K562 (cell line): ENCODE results near the gene PTP4A1. TPM values are rescaled to one million over a fixed set of nuclear protein-coding genes. Genes with fewer than 3 reads are reported as not detected.

ENCODE experiments used
- ARHGAP35 ChIP-seq: fragments of 450-650 bp; IDR thresholded peaks from 2 replicates; pipeline ENCODE4 v1.6.1; 2018; ENCODE audit not compliant: partially characterized antibody
- CLOCK ChIP-seq: fragments of 250-450 bp; sonication (Bioruptor Pico); IDR thresholded peaks from 2 replicates; pipeline ENCODE4 v1.4.0; 2020; ENCODE audit warnings: mild to moderate bottlenecking, moderate library complexity, borderline replicate concordance
- DMBX1 ChIP-seq: fragments of 250-450 bp; sonication (Bioruptor Pico); IDR thresholded peaks from 2 replicates; pipeline ENCODE4 v1.8.0; 2022; ENCODE audit warnings: inconsistent platforms, mild to moderate bottlenecking, moderate library complexity, borderline replicate concordance
- ELF1 ChIP-seq: fragments of 200-800 bp; sonication (Bioruptor generic); IDR thresholded peaks from 2 replicates; pipeline ENCODE4 v1.6.1; 2016; ENCODE audit warnings: missing genetic modification characterization, missing compliant biosample characterization
- ETV5 ChIP-seq: sonication (generic); formaldehyde crosslinking; IDR thresholded peaks from 2 replicates; pipeline ENCODE4 v1.4.0; 2020; ENCODE audit warnings: low read depth, mild to moderate bottlenecking, missing genetic modification reagents
- FOXA3 ChIP-seq, 2 experiments: fragments of 450-650 bp in 1 of 2; sonication (generic) in 1 of 2; formaldehyde crosslinking; IDR thresholded peaks in 1 of 2; conservative IDR thresholded peaks in 1 of 2; 2 replicates each; pipeline versions ENCODE4 v1.4.0 to v1.8.0; 2020 to 2022; ENCODE audit warnings: mild to moderate bottlenecking in 2 of 2, missing genetic modification reagents in 1 of 2
- GABPB2 ChIP-seq: fragments of 250-450 bp; sonication (Bioruptor Pico); conservative IDR thresholded peaks from 2 replicates; pipeline ENCODE4 v1.5.1; 2021; ENCODE audit warnings: mild to moderate bottlenecking
- MTA3 ChIP-seq: fragments of 450-650 bp; formaldehyde crosslinking; IDR thresholded peaks from 2 replicates; pipeline ENCODE4 v1.6.1; 2017; ENCODE audit warnings: mild to moderate bottlenecking, borderline replicate concordance
- MTF1 ChIP-seq: fragments of 250-450 bp; sonication (Bioruptor Pico); IDR thresholded peaks from 2 replicates; pipeline ENCODE4 v1.9.0; 2021; ENCODE audit warnings: moderate library complexity, mild to moderate bottlenecking, inconsistent platforms, borderline replicate concordance
- OTX1 ChIP-seq: fragments of 450-650 bp; formaldehyde crosslinking; IDR thresholded peaks from 2 replicates; pipeline ENCODE4 v1.4.0; 2022; ENCODE audit warnings: mild to moderate bottlenecking
- PTRF ChIP-seq: fragments of 450-650 bp; IDR thresholded peaks from 2 replicates; pipeline ENCODE4 v1.6.1; 2016; ENCODE audit warnings: mild to moderate bottlenecking, missing genetic modification characterization, missing compliant biosample characterization
- RBM34 ChIP-seq: fragments of 200-400 bp; formaldehyde crosslinking; IDR thresholded peaks from 2 replicates; pipeline ENCODE4 v1.6.1; 2018; ENCODE audit warnings: low read length, borderline replicate concordance; ENCODE audit not compliant: insufficient read depth
- SIX5 ChIP-seq, 2 experiments: IDR thresholded peaks; 2 replicates each; pipeline ENCODE4 v1.6.1; 2011; ENCODE audit warnings: low read length in 2 of 2, borderline replicate concordance in 1 of 2, low read depth in 1 of 2, mild to moderate bottlenecking in 1 of 2, moderate library complexity in 1 of 2; ENCODE audit not compliant: insufficient read depth in 1 of 2
- SMAD4 ChIP-seq: fragments of 250-450 bp; sonication (Bioruptor Pico); conservative IDR thresholded peaks from 2 replicates; pipeline ENCODE4 v1.8.0; 2021; ENCODE audit warnings: inconsistent platforms, mild to moderate bottlenecking, moderate library complexity
- XRCC3 ChIP-seq: fragments of 450-650 bp; IDR thresholded peaks from 2 replicates; pipeline ENCODE4 v1.6.1; 2017; ENCODE audit warnings: mild to moderate bottlenecking, moderate library complexity
- ZNF707 ChIP-seq: fragments of 250-450 bp; sonication (Bioruptor Pico); conservative IDR thresholded peaks from 2 replicates; pipeline ENCODE4 v1.8.0; 2022; ENCODE audit warnings: inconsistent platforms, mild to moderate bottlenecking, moderate library complexity
- polyA plus RNA-seq, 8 experiments: library from polyadenylated mRNA; depleted of rRNA in 4 of 8; stranded (reverse) in 5 of 8; unstranded in 3 of 8; fragments of >200 nt; fragmentation: Nextera tagmentation in 2 of 8; fragmentation: Illumina TruSeq in 1 of 8; extraction: Ambion mirVana in 2 of 8; extraction: Trizol in 1 of 8; gene quantifications; 2 replicates each; pipeline versions ENCODE4 v1.2.1 to v1.2.3, GENCODE V29; 2011 to 2014; ENCODE audit warnings: inconsistent platforms in 1 of 8, missing spikeins in 1 of 8
- total RNA-seq, 7 experiments: library from RNA; depleted of rRNA in 6 of 7; stranded (reverse); fragments of >200 nt in 6 of 7; fragmentation: Illumina TruSeq in 2 of 7; extraction: Trizol in 2 of 7; gene quantifications; 2 replicates each; pipeline versions ENCODE4 v1.2.1 to v1.2.3, GENCODE V29; 2011 to 2021; ENCODE audit warnings: low replicate concordance in 1 of 7
- TF ChIP-seq, protein P1 (sequence below): sonication (generic); formaldehyde crosslinking; IDR thresholded peaks from 2 replicates; pipeline ENCODE4 v1.4.0; 2020; ENCODE audit warnings: mild to moderate bottlenecking, missing genetic modification reagents
- TF ChIP-seq, protein P2 (sequence below): fragments of 250-450 bp; sonication (Bioruptor Pico); IDR thresholded peaks from 2 replicates; pipeline ENCODE4 v1.5.0; 2021; ENCODE audit warnings: mild to moderate bottlenecking, moderate library complexity
- TF ChIP-seq, protein P3 (sequence below): fragments of 250-450 bp; sonication (Bioruptor Pico); IDR thresholded peaks from 2 replicates; pipeline ENCODE4 v1.8.0; 2022; ENCODE audit warnings: moderate library complexity, mild to moderate bottlenecking, inconsistent platforms

The PTP4A1 gene
- total and polyA plus RNA-seq, 9 of the 15 experiments (the other 6 are each of a cell fraction or from before 2014, with no cell fraction given), result 3.7 to 67.5 (median 13.1) TPM

DNA sequence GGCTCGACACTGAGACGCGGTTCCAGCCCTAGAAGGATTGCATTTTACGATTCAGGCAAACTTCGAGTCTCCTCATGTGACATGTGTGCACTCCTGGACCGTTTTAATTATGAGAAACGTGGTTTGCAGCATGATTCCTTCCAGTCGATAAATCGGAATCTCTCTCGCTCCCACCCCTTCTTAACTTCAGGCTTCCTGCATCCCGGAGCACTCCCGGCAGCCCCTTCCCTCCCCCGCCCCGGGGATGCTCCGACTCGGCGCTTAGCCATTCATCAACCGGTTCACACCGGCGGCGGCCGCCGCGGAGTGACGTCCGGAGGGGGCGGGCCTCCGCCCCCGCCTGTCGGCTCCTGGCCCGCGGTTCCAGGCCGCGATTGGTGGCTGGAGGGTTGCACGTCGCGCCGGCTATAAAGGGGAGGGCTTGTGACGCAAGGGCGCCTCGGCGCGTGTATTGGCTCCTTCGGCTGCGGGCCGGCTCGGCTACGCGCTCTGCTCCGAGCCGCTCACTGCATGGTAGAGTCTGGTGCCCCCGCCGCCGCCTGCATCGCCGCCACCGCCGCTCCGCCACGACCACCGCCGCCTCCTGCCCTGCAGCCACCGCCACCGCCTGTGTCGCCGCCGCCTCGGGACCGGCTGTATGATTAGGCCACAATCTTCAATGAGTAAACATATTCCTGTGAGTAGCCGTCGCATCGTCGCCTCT lies at the start of gene PTP4A1, which contains the start of gene LOC128125822 (continued):
- no peak for TF ChIP-seq GABPB2 (CRISPR knock-in tag)
- TF ChIP-seq, protein P1, sequence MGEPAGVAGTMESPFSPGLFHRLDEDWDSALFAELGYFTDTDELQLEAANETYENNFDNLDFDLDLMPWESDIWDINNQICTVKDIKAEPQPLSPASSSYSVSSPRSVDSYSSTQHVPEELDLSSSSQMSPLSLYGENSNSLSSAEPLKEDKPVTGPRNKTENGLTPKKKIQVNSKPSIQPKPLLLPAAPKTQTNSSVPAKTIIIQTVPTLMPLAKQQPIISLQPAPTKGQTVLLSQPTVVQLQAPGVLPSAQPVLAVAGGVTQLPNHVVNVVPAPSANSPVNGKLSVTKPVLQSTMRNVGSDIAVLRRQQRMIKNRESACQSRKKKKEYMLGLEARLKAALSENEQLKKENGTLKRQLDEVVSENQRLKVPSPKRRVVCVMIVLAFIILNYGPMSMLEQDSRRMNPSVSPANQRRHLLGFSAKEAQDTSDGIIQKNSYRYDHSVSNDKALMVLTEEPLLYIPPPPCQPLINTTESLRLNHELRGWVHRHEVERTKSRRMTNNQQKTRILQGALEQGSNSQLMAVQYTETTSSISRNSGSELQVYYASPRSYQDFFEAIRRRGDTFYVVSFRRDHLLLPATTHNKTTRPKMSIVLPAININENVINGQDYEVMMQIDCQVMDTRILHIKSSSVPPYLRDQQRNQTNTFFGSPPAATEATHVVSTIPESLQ (CRISPR knock-in tag), result no peak
- no peak for TF ChIP-seq RBM34
- no peak for TF ChIP-seq SIX5 (IDR thresholded peaks at IDR 0.05; ENCODE audit: borderline replicate concordance in 1 of 2, insufficient read depth in 1 of 2, low read depth in 1 of 2, low read length in 2 of 2)
- TF ChIP-seq ZNF707 (CRISPR knock-in tag), result no peak
- TF ChIP-seq DMBX1 (CRISPR knock-in tag), result no peak
- TF ChIP-seq MTA3, result peak; percentile 99
- no peak for TF ChIP-seq ARHGAP35
- TF ChIP-seq ELF1 (tag), result no peak; the same call in 1 of the 2 replicates
- TF ChIP-seq, protein P2, sequence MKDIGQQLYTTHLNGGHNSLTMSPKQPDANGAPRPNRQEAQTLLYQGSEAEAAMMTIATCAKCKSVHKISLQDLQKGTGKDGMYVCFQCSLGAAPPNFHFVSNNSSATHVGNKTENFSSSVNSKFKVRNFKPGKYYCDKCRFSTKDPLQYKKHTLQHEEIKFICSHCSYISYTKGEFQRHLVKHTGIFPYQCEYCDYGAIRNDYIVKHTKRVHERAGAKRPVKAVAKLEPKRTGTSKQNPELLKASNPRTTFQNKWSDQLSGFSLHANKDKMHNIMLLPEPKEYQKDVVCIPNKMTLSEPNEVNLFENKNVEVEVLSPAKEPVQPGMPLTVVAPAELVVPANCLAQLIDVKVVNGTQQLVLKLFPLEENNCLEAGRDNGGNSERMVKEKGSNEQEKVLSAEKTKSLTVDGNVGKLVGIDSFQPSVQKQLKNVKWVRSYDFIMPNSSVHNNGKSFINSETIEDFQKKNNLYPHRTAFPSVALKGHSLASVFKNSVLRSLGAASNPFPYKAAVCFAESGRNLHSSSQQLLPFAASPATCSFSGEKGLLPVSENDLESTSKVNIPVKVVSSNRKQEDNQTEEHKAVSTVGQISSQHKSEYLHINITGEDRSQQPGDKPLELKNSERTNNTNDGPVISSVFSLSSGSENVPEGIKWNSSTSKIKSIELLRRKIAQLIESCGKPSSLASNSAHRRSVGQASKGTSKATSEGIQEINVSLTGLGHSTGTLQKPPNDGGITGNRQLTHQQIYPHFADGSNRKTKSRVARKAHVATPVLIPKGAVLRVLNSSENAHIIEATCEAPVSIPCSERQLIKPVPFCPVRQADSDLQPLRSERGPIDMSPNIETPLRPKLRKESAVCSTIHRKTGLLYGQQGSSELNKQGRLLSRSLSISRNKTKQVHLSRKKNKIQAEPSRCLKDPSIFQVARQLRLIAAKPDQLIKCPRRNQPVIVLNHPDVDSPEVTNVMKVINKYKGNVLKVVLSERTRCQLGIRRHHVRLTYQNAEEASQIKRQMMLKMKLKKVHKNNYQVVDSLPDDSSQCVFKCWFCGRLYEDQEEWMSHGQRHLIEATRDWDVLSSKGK (CRISPR knock-in tag), result no peak
- TF ChIP-seq, protein P3, sequence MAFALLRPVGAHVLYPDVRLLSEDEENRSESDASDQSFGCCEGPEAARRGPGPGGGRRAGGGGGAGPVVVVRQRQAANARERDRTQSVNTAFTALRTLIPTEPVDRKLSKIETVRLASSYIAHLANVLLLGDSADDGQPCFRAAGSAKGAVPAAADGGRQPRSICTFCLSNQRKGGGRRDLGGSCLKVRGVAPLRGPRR, result no peak
- no peak for TF ChIP-seq XRCC3
- no peak for TF ChIP-seq PTRF (tag)
- no peak for TF ChIP-seq FOXA3 (CRISPR knock-in tag; conservative IDR thresholded peaks at IDR 0.05 in 1 of 2, IDR thresholded peaks at IDR 0.05 in 1 of 2)
- peak; percentile 43; the same call in 1 of the 2 replicates for TF ChIP-seq OTX1 (CRISPR knock-in tag)
- 0 out of 2 replicates have a peak, but pooled peaks have one; percentile 16 for TF ChIP-seq ETV5 (CRISPR knock-in tag)
- TF ChIP-seq CLOCK (CRISPR knock-in tag), result no peak
- TF ChIP-seq MTF1 (CRISPR knock-in tag), result no peak
- TF ChIP-seq SMAD4 (CRISPR knock-in tag), result 0 out of 2 replicates have a peak, but pooled peaks have one; percentile 19
